ENCODE results near the gene NPC1. TPM values are rescaled to one million over a fixed set of nuclear protein-coding genes. Genes with fewer than 3 reads are reported as not detected.
A peak's percentile ranks its signal among the peaks of the same experiment; 100 is the strongest.

NPC1 gene
- total RNA-seq, 2 donors from 2014 or later: 43.6 to 44.9 TPM

- H3K27ac Mint-ChIP-seq: no peak overlapping the region
- H3K36me3 Mint-ChIP-seq (ENCODE audit: low read depth): peaks cover 75% of the 10 kb centered on the region
Measured at GRCh38 chr18:23523429-23524212, 62.7 kb downstream of the NPC1 start.

GRCh38 chr18:23521907-23522306, 64.4 kb downstream of the NPC1 start:
- H3K4me1 Mint-ChIP-seq: no peaks in the 10 kb centered on the region
- H3K27me3 Mint-ChIP-seq (ENCODE audit: insufficient read depth): no peaks in the 10 kb centered on the region
- no peak overlapping the region for H3K4me3 Mint-ChIP-seq
- no peaks in the 10 kb centered on the region for H3K9me3 Mint-ChIP-seq
- Histone ChIP-seq H3K4me3 (ENCODE audit: low read length) (no peak overlapping the region), H3K27me3 (ENCODE audit: control insufficient read depth, insufficient read depth, low read length, poor library complexity, severe bottlenecking) (no peaks in the 10 kb centered on the region), H3K9ac (ENCODE audit: extremely low read depth, low read length, poor library complexity, severe bottlenecking) (no peak overlapping the region), H3K27ac (ENCODE audit: low read depth, low read length) (no peak overlapping the region), H3K9me3 (ENCODE audit: control insufficient read depth, low read length) (no peaks in the 10 kb centered on the region), H3K36me3 (ENCODE audit: control insufficient read depth, insufficient read depth, low read length) (peaks cover 77% of the 10 kb centered on the region), H3K4me1 (ENCODE audit: control insufficient read depth, insufficient read depth, low read length) (no peaks in the 10 kb centered on the region)
- H3K36me3 Mint-ChIP-seq (ENCODE audit: low read depth): peaks cover 78% of the 10 kb centered on the region
- no peak for DNase-seq
- WGBS, 2 experiments (ENCODE audit: insufficient coverage in 1 of 2, insufficient read length in 1 of 2): 93 to 98% methylated on average over 7 of the region's 7 CpGs
- no peak for TF ChIP-seq CTCF (conservative IDR thresholded peaks at IDR 0.05)
- H3K27ac Mint-ChIP-seq: peak overlapping the region; percentile 14

More at GRCh38 chr18:23523429-23524212, 62.7 kb downstream of the NPC1 start:
- no peak overlapping the region for H3K9ac ChIP-seq (ENCODE audit: extremely low read depth, low read length, poor library complexity, severe bottlenecking)
- H3K9me3 ChIP-seq (ENCODE audit: control insufficient read depth, low read length): no peaks in the 10 kb centered on the region
- Mint-ChIP-seq H3K4me3 (no peak overlapping the region), H3K9me3 (no peaks in the 10 kb centered on the region), H3K4me1 (no peaks in the 10 kb centered on the region), H3K27me3 (ENCODE audit: insufficient read depth) (no peaks in the 10 kb centered on the region)
- WGBS, 2 experiments (ENCODE audit: insufficient coverage in 1 of 2, insufficient read length in 1 of 2): 94 to 95% methylated on average over 11 to 12 of the region's 12 CpGs
- H3K4me1 ChIP-seq (ENCODE audit: control insufficient read depth, insufficient read depth, low read length): no peaks in the 10 kb centered on the region
- no peak for DNase-seq
- no peaks in the 10 kb centered on the region for H3K27me3 ChIP-seq (ENCODE audit: control insufficient read depth, insufficient read depth, low read length, poor library complexity, severe bottlenecking)
- H3K4me3 ChIP-seq (ENCODE audit: low read length): no peak overlapping the region
- TF ChIP-seq CTCF (conservative IDR thresholded peaks at IDR 0.05): no peak
- no peak overlapping the region for H3K27ac ChIP-seq (ENCODE audit: low read depth, low read length)
- H3K36me3 ChIP-seq (ENCODE audit: control insufficient read depth, insufficient read depth, low read length): peaks cover 77% of the 10 kb centered on the region

- H3K4me1 Mint-ChIP-seq: no peaks in the 10 kb centered on the region
- no peaks in the 10 kb centered on the region for H3K9me3 Mint-ChIP-seq
- H3K36me3 ChIP-seq (ENCODE audit: control insufficient read depth, insufficient read depth, low read length): peaks cover 76% of the 10 kb centered on the region
- DNase-seq: no peak
- peaks cover 73% of the 10 kb centered on the region for H3K36me3 Mint-ChIP-seq (ENCODE audit: low read depth)
- 91 to 92% methylated on average over 4 to 6 of the region's 7 CpGs for WGBS, 2 experiments (ENCODE audit: insufficient coverage in 1 of 2, insufficient read length in 1 of 2)
- H3K9me3 ChIP-seq (ENCODE audit: control insufficient read depth, low read length): no peaks in the 10 kb centered on the region
- no peak overlapping the region for H3K4me3 ChIP-seq (ENCODE audit: low read length)
- no peak overlapping the region for H3K9ac ChIP-seq (ENCODE audit: extremely low read depth, low read length, poor library complexity, severe bottlenecking)
- TF ChIP-seq CTCF (conservative IDR thresholded peaks at IDR 0.05): no peak
- no peaks in the 10 kb centered on the region for H3K27me3 ChIP-seq (ENCODE audit: control insufficient read depth, insufficient read depth, low read length, poor library complexity, severe bottlenecking)
- H3K4me3 Mint-ChIP-seq: no peak overlapping the region
- no peaks in the 10 kb centered on the region for H3K27me3 Mint-ChIP-seq (ENCODE audit: insufficient read depth)
- H3K4me1 ChIP-seq (ENCODE audit: control insufficient read depth, insufficient read depth, low read length): no peaks in the 10 kb centered on the region
- no peak overlapping the region for H3K27ac ChIP-seq (ENCODE audit: low read depth, low read length)
- H3K27ac Mint-ChIP-seq: no peak overlapping the region
Measured at GRCh38 chr18:23521271-23521670, 65.0 kb downstream of the NPC1 start.

All from endodermal cell (in vitro differentiated cells).